ENCODE measurements around the gene RASGEF1C.

Gene RASGEF1C

DNA sequence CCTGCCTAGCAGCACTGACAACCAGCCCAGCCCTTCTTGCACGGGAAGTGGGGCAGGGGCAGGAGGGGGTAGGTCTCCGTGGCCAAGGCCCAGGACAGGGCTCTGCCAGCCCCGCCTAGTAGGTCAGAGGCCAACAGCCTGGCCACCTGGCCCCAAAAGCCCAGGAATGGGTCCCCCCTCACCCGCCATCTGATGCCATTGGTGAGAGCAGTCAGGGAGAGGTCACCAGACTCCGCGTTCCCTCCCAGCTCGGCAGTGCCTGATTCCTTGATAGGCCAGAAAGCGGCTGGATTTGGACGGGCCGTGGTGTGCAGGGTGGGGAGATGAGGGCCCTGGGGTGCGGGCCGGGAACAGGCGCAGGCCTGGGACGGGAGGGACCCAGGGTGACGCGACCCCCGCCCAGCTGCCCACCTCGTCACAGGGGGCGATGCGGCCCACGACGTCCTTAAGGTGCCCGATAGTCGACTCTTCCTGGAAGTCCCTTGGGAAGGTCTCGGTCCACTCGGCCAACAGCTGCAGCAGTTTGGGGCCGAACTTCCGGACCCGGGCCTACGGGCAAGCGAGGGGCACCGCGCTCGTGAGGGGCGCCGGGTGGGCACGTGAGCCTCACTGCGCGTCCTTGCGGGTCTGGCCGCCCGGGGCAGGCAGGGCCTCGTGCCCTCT lies 72.9 kb downstream of the RASGEF1C start:
- no peaks in the 10 kb centered on the region for H3K9me2 ChIP-seq (replicated peaks; ENCODE audit: insufficient read depth, low read length)
- H3K4me2 ChIP-seq (ENCODE audit: low read depth, low read length, poor library complexity, severe bottlenecking): no peak overlapping the region
- no peaks in the 10 kb centered on the region for H3K79me2 ChIP-seq (ENCODE audit: insufficient read depth, low read length)
- H3F3A ChIP-seq (ENCODE audit: insufficient read depth): no peaks in the 10 kb centered on the region
- no peaks in the 10 kb centered on the region for H3K9me3 ChIP-seq (ENCODE audit: insufficient read depth, low read length)
- no peaks in the 10 kb centered on the region for H3K36me3 ChIP-seq (ENCODE audit: low read length)
- no peaks in the 10 kb centered on the region for H3K27me3 ChIP-seq (ENCODE audit: low read length)
- H3K27ac ChIP-seq (ENCODE audit: low read depth, low read length): no peak overlapping the region
- H4K20me1 ChIP-seq (ENCODE audit: low read depth, low read length): no peaks in the 10 kb centered on the region
- TF ChIP-seq CTCF (IDR thresholded peaks at IDR 0.05; ENCODE audit: insufficient read depth, low read length, poor library complexity, severe bottlenecking) (no peak), EZH2phosphoT487 (conservative IDR thresholded peaks at IDR 0.05; ENCODE audit: low read length) (no peak)
- no peak overlapping the region for H2AFZ ChIP-seq (ENCODE audit: low read depth, low read length, severe bottlenecking)
- no peak overlapping the region for H3K9ac ChIP-seq (ENCODE audit: low read length)
- no peak overlapping the region for H3K4me3 ChIP-seq (ENCODE audit: insufficient read depth, low read length, poor library complexity, severe bottlenecking)

DNA sequence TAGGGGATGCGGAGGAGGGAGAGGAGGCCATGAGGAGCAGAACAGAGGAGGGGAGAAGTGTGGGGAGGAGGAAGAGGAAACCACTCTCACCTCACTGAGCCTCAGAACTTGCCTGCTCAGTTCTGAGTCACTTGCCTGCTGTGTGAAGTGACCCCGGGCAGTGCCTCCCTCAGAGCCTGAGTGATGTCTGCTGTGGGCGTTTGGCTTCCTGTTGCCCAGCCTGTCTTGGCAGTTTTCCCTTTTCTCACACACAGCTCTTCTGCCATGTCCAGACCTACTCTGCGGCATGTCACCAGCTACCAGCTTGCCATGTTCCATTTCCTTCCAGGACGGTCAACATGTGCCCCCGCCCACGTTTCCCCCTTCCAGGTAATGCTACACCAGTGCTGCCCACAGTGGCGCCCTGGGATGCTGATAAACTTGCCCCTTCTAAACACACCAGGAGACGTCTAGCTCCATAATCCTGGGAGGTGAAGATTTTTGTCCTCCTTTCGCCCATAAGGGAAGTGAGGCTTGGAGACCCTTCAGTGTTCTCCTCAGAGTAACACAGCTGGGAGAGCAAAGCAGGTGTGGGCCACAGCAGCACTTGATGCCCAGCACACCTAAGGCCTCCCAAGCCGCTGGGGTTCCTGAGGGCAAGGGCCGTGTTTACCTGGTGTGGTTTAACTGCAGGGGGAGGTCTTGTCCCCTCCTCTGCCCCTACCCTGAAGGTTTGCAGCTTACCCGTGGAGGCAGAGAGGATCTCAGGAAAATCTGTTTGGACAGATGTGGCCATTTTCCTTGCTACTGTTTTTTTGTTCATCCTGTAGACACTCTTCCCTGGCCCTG lies 73.7 kb downstream of the RASGEF1C start:
- no peaks in the 10 kb centered on the region for H4K20me1 ChIP-seq (ENCODE audit: low read depth, low read length)
- H3K9me3 ChIP-seq (ENCODE audit: insufficient read depth, low read length): no peaks in the 10 kb centered on the region
- H2AFZ ChIP-seq (ENCODE audit: low read depth, low read length, severe bottlenecking): no peak overlapping the region
- H3K27me3 ChIP-seq (ENCODE audit: low read length): no peaks in the 10 kb centered on the region
- H3K4me2 ChIP-seq (ENCODE audit: low read depth, low read length, poor library complexity, severe bottlenecking): no peak overlapping the region
- no peak overlapping the region for H3K27ac ChIP-seq (ENCODE audit: low read depth, low read length)
- H3K9me2 ChIP-seq (replicated peaks; ENCODE audit: insufficient read depth, low read length): no peaks in the 10 kb centered on the region
- no peak overlapping the region for H3K9ac ChIP-seq (ENCODE audit: low read length)
- H3F3A ChIP-seq (ENCODE audit: insufficient read depth): no peaks in the 10 kb centered on the region
- H3K36me3 ChIP-seq (ENCODE audit: low read length): no peaks in the 10 kb centered on the region
- H3K79me2 ChIP-seq (ENCODE audit: insufficient read depth, low read length): no peaks in the 10 kb centered on the region
- TF ChIP-seq EZH2phosphoT487 (conservative IDR thresholded peaks at IDR 0.05; ENCODE audit: low read length) (no peak), CTCF (IDR thresholded peaks at IDR 0.05; ENCODE audit: insufficient read depth, low read length, poor library complexity, severe bottlenecking) (no peak)
- H3K4me3 ChIP-seq (ENCODE audit: insufficient read depth, low read length, poor library complexity, severe bottlenecking): no peak overlapping the region

DNA sequence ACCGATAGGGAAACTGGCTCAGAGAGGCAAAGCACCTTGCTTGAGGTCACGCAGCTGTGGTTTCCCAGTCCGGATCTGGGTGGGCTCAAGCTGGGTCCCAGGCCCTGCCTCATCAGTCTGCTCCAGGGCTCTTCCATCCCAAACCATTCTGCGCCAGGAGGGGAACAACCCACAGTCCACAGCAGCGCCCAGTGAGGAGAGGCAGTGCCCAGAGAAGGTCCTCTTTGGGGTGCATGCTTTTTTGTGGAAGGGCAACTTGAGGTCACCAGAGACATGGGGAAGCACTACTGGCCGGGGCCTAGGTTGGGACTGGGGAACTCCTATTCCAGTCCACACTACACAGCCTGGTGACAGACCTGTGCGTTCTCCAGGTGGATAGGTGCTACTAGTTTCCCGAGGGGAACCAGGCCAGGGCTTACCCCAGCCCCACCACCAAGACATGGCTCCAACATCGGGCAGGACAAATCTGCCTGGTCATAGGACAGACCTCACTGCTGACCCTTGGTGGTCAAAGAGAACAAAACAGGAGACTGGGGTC lies 75.0 kb downstream of the RASGEF1C start:
- Histone ChIP-seq H2AFZ (ENCODE audit: low read depth, low read length, severe bottlenecking) (no peak overlapping the region), H3K79me2 (ENCODE audit: insufficient read depth, low read length) (no peaks in the 10 kb centered on the region), H4K20me1 (ENCODE audit: low read depth, low read length) (no peaks in the 10 kb centered on the region), H3K36me3 (ENCODE audit: low read length) (no peaks in the 10 kb centered on the region), H3F3A (ENCODE audit: insufficient read depth) (no peaks in the 10 kb centered on the region), H3K4me2 (ENCODE audit: low read depth, low read length, poor library complexity, severe bottlenecking) (no peak overlapping the region), H3K27ac (ENCODE audit: low read depth, low read length) (no peak overlapping the region), H3K9ac (ENCODE audit: low read length) (no peak overlapping the region), H3K4me3 (ENCODE audit: insufficient read depth, low read length, poor library complexity, severe bottlenecking) (no peak overlapping the region), H3K9me2 (replicated peaks; ENCODE audit: insufficient read depth, low read length) (no peaks in the 10 kb centered on the region), H3K9me3 (ENCODE audit: insufficient read depth, low read length) (no peaks in the 10 kb centered on the region), H3K27me3 (ENCODE audit: low read length) (no peaks in the 10 kb centered on the region)
- no peak for TF ChIP-seq EZH2phosphoT487 (conservative IDR thresholded peaks at IDR 0.05; ENCODE audit: low read length)
- TF ChIP-seq CTCF (IDR thresholded peaks at IDR 0.05; ENCODE audit: insufficient read depth, low read length, poor library complexity, severe bottlenecking): no peak
